Islet precursor cell (in vitro differentiated cells): ENCODE data around the gene ATP8A2.

Experiments
- DNase-seq: peaks from one replicate; pipeline ENCODE4 v3.0.0-alpha.2; 2018

The ATP8A2 gene

GRCh38 chr13:25645681-25646080, 273.9 kb downstream of the ATP8A2 start:
- no peak for DNase-seq

- peak; percentile 75 for DNase-seq
Measured at GRCh38 chr13:25649001-25649633, 277.3 kb downstream of the ATP8A2 start.

GRCh38 chr13:25652764-25653163, 281.0 kb downstream of the ATP8A2 start:
- no peak for DNase-seq

- no peak for DNase-seq
Measured at GRCh38 chr13:25654322-25654721, 282.5 kb downstream of the ATP8A2 start.

GRCh38 chr13:25657157-25657556, 285.4 kb downstream of the ATP8A2 start:
- peak; percentile 61 for DNase-seq

GRCh38 chr13:25659091-25659795, 287.5 kb downstream of the ATP8A2 start:
- DNase-seq = peak; percentile 57

- no peak for DNase-seq
Measured at GRCh38 chr13:25660996-25661395, 289.2 kb downstream of the ATP8A2 start.

- no peak for DNase-seq
Measured at GRCh38 chr13:25662516-25662915, 290.7 kb downstream of the ATP8A2 start.

GRCh38 chr13:25668345-25668744, 296.6 kb downstream of the ATP8A2 start:
- DNase-seq = no peak

GRCh38 chr13:25673711-25674110, 301.9 kb downstream of the ATP8A2 start:
- no peak for DNase-seq

GRCh38 chr13:25674371-25674770, 302.6 kb downstream of the ATP8A2 start:
- DNase-seq = no peak

- peak; percentile 72 for DNase-seq
Measured at GRCh38 chr13:25675060-25675459, 303.3 kb downstream of the ATP8A2 start.

GRCh38 chr13:25677956-25678355, 306.2 kb downstream of the ATP8A2 start:
- no peak for DNase-seq

- DNase-seq = no peak
Measured at GRCh38 chr13:25678398-25678797, 306.6 kb downstream of the ATP8A2 start.

- DNase-seq = no peak
Measured at GRCh38 chr13:25679159-25679558, 307.4 kb downstream of the ATP8A2 start.

- DNase-seq = no peak
Measured at GRCh38 chr13:25679936-25680335, 308.2 kb downstream of the ATP8A2 start.

- no peak for DNase-seq
Measured at GRCh38 chr13:25682276-25682675, 310.5 kb downstream of the ATP8A2 start.

GRCh38 chr13:25683056-25683455, 311.3 kb downstream of the ATP8A2 start:
- DNase-seq = no peak

GRCh38 chr13:25683662-25684370, 312.0 kb downstream of the ATP8A2 start:
- no peak for DNase-seq

GRCh38 chr13:25684491-25684890, 312.7 kb downstream of the ATP8A2 start:
- DNase-seq = no peak

GRCh38 chr13:25686831-25687470, 315.2 kb downstream of the ATP8A2 start:
- DNase-seq = no peak

GRCh38 chr13:25687471-25688225, 315.9 kb downstream of the ATP8A2 start:
- DNase-seq = no peak

GRCh38 chr13:25688536-25688935, 316.8 kb downstream of the ATP8A2 start:
- no peak for DNase-seq
